Astrocyte of the cerebellum (primary cell): Measurements from ENCODE around the gene ALDH1L1.

Source experiments
- DNase-seq: peaks from one replicate; pipeline ENCODE4 v3.0.0-alpha.2; 2011; ENCODE audit warnings: low read depth
- H3K4me3 ChIP-seq: 2 replicates; pipeline ENCODE4 v1.5.1; 2011; ENCODE audit warnings: mild to moderate bottlenecking, low read depth, low read length, moderate library complexity
- in situ Hi-C: cut with HindIII; loops from 2 replicates; pipeline ENCODE4 v1.10.0; 2017; ENCODE audit warnings: low sequenced_read_pairs
- TF ChIP-seq, protein P1 (sequence below): IDR thresholded peaks from 2 replicates; pipeline ENCODE4 v1.5.1; 2012; ENCODE audit warnings: low read length, low read depth, moderate library complexity, mild to moderate bottlenecking; ENCODE audit errors: missing control alignments

Gene ALDH1L1

DNA sequence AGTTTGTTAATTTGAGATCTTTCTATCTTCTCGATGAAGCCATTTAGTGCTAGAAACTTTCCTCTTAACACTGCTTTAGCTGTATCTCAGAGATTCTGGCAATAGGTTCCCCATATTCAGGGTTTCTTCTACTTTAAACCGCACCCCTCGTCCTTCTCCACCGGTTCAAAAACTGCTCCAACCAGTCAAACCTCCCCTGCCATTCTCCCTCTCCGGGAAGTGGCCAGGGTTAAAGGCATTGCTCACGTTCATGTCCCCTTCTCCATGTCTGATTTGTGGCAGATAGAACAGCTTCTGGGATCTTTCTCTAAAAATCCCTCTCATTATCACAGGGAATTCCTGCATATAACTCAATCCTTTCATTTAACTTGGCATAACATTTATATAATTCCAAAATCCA is 14.4 kb downstream of the ALDH1L1 start:
- H3K4me3 ChIP-seq, result no peak overlapping the region
- TF ChIP-seq, protein P1, sequence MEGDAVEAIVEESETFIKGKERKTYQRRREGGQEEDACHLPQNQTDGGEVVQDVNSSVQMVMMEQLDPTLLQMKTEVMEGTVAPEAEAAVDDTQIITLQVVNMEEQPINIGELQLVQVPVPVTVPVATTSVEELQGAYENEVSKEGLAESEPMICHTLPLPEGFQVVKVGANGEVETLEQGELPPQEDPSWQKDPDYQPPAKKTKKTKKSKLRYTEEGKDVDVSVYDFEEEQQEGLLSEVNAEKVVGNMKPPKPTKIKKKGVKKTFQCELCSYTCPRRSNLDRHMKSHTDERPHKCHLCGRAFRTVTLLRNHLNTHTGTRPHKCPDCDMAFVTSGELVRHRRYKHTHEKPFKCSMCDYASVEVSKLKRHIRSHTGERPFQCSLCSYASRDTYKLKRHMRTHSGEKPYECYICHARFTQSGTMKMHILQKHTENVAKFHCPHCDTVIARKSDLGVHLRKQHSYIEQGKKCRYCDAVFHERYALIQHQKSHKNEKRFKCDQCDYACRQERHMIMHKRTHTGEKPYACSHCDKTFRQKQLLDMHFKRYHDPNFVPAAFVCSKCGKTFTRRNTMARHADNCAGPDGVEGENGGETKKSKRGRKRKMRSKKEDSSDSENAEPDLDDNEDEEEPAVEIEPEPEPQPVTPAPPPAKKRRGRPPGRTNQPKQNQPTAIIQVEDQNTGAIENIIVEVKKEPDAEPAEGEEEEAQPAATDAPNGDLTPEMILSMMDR, result no peak
- DNase-seq, result no peak
- in situ Hi-C loops, result no loop called here

DNA sequence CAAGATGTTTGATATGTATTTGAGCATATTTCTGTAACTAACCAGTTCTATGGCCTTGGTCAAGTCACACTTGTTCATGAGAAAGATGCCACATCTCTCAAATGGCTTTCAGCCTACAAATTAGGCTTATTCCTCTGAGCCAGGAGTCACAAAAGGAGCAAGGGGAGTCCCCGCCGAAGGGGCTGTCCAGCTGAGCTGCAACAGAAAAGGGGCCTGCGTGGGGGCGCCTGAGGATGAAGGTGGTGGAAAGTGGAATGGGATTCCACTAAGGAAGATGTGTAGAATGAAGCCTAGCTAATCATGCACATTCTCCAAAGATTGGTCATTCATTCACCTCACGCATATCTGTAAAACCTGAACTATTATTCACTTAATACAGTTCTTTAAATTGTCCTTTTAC is 19.1 kb downstream of the ALDH1L1 start:
- H3K4me3 ChIP-seq, result no peak overlapping the region
- DNase-seq, result no peak
- TF ChIP-seq, protein P1, result no peak
- in situ Hi-C loops, result no loop called here

DNA sequence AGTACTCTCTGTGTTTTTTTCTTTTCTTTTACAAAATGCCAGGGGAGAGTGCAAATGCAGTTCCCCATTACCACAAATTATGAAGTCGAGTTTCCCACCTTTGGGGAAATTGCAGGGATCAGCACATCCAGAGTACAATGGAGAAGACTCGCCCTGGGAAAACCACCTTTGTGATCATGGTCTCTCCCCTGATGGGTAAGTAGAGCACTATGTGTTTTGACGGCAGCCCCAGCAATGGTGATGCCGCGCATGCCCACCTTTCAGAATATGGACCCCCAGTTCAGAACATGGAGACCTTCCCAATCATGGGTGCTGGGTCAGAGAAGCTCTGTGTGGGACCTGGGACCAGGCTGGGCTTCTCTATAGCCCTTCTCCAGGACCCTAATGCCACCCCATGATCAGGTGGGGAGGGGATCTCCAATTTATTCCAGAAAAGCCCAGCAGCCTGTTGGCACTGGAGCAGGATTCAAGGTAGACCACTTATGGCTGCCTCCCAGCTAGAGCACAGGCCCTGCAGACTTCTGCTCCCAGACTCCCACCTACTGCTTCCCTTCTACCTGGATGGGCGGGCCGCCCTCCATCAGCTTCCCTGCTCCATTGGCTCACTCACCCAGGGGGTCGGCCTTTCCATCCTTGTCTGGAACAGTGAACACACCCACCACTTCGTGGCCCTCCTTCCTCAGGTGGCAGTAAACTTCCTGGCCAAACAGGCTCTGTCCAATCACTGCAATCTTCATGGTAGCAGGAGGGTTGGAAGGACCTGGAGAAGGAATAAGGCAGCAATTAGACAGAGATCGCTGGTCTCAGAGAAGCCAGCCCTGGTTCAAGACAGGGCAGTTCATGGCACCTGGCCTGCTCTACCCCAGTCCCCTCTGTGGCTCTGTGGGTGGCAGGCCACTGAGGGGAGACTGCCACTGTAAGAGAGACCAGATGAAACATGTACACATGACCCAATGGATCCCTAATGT is 19.9 kb downstream of the ALDH1L1 start:
- in situ Hi-C loops, result no loop called here
- no peak for DNase-seq
- TF ChIP-seq, protein P1, result no peak
- no peak overlapping the region for H3K4me3 ChIP-seq

DNA sequence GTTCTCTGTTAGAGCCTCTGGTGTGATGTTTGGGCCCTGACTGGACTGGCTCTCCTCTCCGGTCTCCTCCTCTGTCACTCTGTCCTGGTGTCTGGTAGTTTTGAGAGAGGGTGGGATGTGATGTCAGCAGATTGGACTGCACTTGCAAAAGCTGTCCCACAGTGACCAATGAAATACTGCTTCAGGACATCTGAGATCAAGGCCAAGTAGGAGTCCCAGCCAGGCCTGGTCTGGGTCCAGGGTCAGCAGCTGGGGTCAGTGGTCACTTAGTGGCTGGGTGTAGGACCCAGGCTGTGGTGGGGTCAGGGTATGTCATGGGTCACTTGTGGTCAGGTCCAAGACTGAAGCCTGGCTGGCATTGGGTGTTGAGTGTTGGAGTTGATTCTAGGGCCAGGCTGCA is 20.9 kb downstream of the ALDH1L1 start:
- in situ Hi-C loops, result no loop called here
- no peak overlapping the region for H3K4me3 ChIP-seq
- no peak for DNase-seq
- TF ChIP-seq, protein P1, result no peak

DNA sequence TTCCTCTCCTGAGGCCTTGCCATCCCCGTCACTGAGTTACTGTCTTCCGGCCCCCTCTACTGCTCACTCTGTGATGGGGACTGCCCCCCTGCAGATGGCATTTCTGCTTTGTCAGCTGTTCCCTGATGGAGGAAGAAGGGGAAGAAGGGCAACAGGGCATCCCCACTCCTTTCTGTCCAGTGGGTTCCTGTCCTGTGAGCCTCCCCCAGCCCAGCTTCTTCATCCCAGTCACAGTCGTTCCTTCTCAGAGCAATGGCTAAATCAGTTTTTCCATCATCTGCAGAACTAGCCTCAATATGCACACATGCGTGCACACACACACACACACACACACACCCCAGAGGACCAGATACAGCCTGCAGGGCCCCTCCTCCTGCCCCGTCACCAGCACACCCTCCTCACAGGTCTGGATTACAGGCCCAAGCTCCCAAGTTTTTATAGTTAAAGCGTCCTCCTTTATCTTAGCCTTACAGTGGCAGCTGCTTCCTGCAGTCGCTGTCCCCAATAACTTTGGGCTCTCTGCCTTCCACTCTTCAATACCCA is 21.4 kb downstream of the ALDH1L1 start:
- TF ChIP-seq, protein P1, result no peak
- H3K4me3 ChIP-seq, result no peak overlapping the region
- DNase-seq, result no peak
- in situ Hi-C loops, result no loop called here

DNA sequence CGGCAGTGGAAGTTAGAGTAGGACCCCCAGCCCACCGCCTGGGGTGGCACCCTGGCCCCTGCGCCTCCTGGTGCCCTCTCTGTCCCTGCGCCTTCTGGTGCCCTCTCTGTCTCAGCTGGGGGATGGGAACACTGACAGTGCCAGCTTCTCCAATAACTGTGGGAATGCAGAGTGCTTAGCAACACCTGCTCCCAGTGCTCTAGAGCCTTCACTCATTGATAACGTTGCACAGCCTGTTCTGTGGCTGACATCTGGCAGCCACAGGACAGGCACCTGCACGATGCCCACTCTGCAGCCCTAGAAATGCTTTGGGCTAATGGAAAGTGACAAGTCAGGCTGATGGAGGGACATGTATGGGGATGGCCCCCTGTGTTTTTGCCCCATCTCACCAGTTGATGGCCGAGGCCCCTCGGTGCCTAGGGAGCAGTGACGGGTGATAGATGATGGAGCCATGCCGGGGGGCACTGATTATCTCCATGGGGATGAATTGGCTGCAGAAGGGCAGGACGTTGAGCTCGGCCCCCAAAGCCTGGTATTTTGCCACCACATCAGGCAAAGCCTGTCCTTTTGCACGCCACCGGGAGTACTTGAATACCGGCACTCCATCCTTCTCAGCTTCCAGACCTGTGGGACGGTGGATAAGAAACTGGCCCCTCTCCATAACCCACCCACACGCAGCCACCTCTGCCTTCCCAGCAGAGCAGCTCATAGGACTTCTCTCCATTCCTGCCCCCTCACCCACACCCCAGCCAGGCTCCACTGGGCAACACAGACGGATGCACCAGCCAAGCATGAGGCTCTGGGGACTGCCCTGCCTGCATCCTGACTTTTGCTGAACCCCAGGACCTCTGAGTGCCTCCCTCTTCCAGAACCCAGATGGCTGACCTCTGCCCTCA is 22.1 kb downstream of the ALDH1L1 start:
- in situ Hi-C loops, result no loop called here
- H3K4me3 ChIP-seq, result no peak overlapping the region
- DNase-seq, result no peak
- TF ChIP-seq, protein P1, result no peak
